KMS-11 (cell line): ENCODE results near the gene SRRM2.

Experiments used
- H2AFZ ChIP-seq: fragments of 200-600 bp; sonication (generic); 2 replicates; pipeline ENCODE4 v1.6.1; 2016; ENCODE audit warnings: antibody characterized with exemption, mixed run types, low read depth
- H3K27ac ChIP-seq: fragments of 200-600 bp; sonication (generic); 2 replicates; pipeline ENCODE4 v1.6.1; 2016; ENCODE audit warnings: mild to moderate bottlenecking, mixed run types
- H3K27me3 ChIP-seq: fragments of 200-600 bp; sonication (generic); 2 replicates; pipeline ENCODE4 v1.6.1; 2017; ENCODE audit warnings: mild to moderate bottlenecking, low read depth, mixed run types, moderate library complexity; ENCODE audit not compliant: insufficient read depth
- H3K36me3 ChIP-seq: fragments of 200-600 bp; sonication (generic); 2 replicates; pipeline ENCODE4 v1.6.1; 2017; ENCODE audit warnings: mild to moderate bottlenecking, mixed run types; ENCODE audit not compliant: insufficient read depth
- H3K4me1 ChIP-seq: fragments of 200-600 bp; sonication (generic); 2 replicates; pipeline ENCODE4 v1.6.1; 2016; ENCODE audit warnings: mild to moderate bottlenecking, low read depth, mixed run types; ENCODE audit not compliant: poor library complexity, severe bottlenecking
- H3K4me2 ChIP-seq: fragments of 200-600 bp; sonication (generic); 2 replicates; pipeline ENCODE4 v1.7.0; 2016; ENCODE audit warnings: mild to moderate bottlenecking, mixed run types
- H3K4me3 ChIP-seq: fragments of 200-600 bp; sonication (generic); IDR thresholded peaks from 2 replicates; pipeline ENCODE4 v1.6.1; 2017; ENCODE audit warnings: low read depth, low read length, mixed read lengths; ENCODE audit not compliant: insufficient read depth
- H3K79me2 ChIP-seq: fragments of 200-600 bp; sonication (generic); 2 replicates; pipeline ENCODE4 v1.6.1; 2016; ENCODE audit warnings: low read depth, mixed run types; ENCODE audit not compliant: insufficient read depth
- H3K9ac ChIP-seq: fragments of 200-600 bp; sonication (generic); 2 replicates; pipeline ENCODE4 v1.6.1; 2016; ENCODE audit warnings: mild to moderate bottlenecking, mixed run types
- H4K20me1 ChIP-seq: fragments of 200-600 bp; sonication (generic); 2 replicates; pipeline ENCODE4 v1.6.1; 2016; ENCODE audit warnings: mild to moderate bottlenecking, mixed run types; ENCODE audit not compliant: insufficient read depth
- TF ChIP-seq, protein P1 (sequence below): fragments of 200-600 bp; sonication (generic); conservative IDR thresholded peaks from 2 replicates; pipeline ENCODE4 v1.6.1; 2017; ENCODE audit warnings: low read depth, mild to moderate bottlenecking, antibody characterized with exemption, low read length, moderate library complexity, mixed read lengths

Gene SRRM2

DNA sequence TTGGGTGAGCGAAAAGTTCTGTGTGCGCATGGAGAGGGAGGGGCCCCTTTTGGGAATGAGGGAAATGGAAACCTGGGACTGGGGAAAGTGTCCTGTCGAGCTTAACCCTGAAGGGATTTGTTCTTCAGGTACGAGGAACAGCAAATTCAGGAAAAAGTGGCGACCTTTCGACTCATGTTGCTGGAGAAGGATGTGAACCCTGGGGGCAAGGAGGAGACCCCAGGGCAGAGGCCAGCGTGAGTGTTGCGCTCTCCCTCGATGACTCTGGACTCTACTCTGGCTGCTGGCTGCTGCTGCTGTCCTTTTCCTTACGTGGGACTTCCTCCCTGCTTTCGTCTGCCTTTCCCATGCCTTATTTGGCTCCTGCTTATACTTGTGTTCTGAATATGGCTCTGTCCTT lies 4.9 kb downstream of the SRRM2 start:
- Histone ChIP-seq H3K27me3 (no peaks in the 10 kb centered on the region), H3K79me2 (peaks cover 95% of the 10 kb centered on the region), H3K36me3 (peaks cover 54% of the 10 kb centered on the region), H2AFZ (no peak overlapping the region), H3K27ac (no peak overlapping the region), H3K4me3 (no peak overlapping the region), H4K20me1 (peaks cover 49% of the 10 kb centered on the region), H3K4me1 (peaks cover 21% of the 10 kb centered on the region), H3K4me2 (no peak overlapping the region), H3K9ac (no peak overlapping the region)
- TF ChIP-seq, protein P1, sequence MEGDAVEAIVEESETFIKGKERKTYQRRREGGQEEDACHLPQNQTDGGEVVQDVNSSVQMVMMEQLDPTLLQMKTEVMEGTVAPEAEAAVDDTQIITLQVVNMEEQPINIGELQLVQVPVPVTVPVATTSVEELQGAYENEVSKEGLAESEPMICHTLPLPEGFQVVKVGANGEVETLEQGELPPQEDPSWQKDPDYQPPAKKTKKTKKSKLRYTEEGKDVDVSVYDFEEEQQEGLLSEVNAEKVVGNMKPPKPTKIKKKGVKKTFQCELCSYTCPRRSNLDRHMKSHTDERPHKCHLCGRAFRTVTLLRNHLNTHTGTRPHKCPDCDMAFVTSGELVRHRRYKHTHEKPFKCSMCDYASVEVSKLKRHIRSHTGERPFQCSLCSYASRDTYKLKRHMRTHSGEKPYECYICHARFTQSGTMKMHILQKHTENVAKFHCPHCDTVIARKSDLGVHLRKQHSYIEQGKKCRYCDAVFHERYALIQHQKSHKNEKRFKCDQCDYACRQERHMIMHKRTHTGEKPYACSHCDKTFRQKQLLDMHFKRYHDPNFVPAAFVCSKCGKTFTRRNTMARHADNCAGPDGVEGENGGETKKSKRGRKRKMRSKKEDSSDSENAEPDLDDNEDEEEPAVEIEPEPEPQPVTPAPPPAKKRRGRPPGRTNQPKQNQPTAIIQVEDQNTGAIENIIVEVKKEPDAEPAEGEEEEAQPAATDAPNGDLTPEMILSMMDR: no peak

DNA sequence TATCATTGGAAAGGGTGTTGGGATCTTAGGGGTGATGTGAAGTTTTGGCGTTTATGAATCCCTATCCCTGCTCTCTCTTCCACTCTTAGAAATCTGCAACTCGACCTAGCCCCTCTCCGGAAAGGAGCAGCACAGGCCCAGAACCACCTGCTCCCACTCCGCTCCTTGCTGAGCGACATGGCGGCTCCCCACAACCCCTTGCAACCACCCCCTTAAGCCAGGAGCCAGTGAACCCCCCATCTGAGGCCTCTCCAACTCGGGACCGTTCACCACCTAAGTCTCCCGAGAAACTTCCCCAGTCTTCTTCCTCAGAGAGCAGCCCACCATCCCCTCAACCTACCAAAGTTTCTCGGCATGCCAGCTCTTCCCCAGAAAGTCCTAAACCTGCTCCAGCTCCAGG lies 9.0 kb downstream of the SRRM2 start:
- TF ChIP-seq, protein P1: no peak
- Histone ChIP-seq H3K9ac (no peak overlapping the region), H3K79me2 (peaks cover 93% of the 10 kb centered on the region), H3K4me1 (no peaks in the 10 kb centered on the region), H3K4me2 (no peak overlapping the region), H2AFZ (no peak overlapping the region), H3K27ac (no peak overlapping the region), H3K4me3 (no peak overlapping the region), H3K36me3 (peaks cover 84% of the 10 kb centered on the region), H3K27me3 (no peaks in the 10 kb centered on the region), H4K20me1 (peaks cover 18% of the 10 kb centered on the region)

DNA sequence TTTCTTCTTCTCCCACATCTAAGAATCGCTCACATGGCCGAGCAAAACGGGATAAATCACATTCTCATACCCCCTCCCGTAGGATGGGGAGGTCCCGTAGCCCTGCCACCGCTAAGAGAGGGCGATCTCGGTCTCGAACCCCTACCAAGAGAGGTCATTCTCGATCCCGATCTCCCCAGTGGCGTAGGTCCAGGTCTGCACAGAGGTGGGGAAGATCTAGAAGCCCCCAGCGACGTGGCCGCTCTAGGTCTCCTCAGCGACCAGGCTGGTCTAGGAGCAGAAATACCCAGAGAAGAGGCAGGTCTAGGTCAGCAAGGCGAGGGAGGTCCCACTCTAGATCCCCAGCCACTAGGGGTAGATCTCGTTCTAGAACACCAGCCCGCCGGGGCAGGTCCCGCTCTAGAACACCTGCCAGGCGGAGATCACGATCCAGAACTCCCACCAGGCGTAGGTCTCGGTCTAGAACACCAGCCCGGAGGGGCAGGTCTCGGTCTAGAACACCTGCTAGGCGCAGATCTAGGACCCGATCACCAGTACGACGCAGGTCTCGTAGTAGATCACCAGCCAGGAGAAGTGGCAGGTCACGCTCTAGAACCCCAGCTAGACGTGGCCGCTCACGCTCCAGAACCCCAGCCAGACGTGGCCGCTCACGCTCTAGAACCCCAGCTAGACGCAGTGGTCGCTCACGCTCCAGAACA lies 9.6 kb downstream of the SRRM2 start:
- Histone ChIP-seq H2AFZ (no peak overlapping the region), H3K36me3 (peaks cover 84% of the 10 kb centered on the region), H3K79me2 (peaks cover 88% of the 10 kb centered on the region), H4K20me1 (peaks cover 13% of the 10 kb centered on the region; the same call in 1 of the 2 replicates), H3K27ac (no peak overlapping the region), H3K4me3 (no peak overlapping the region), H3K27me3 (no peaks in the 10 kb centered on the region), H3K4me1 (no peaks in the 10 kb centered on the region), H3K4me2 (no peak overlapping the region), H3K9ac (no peak overlapping the region)
- TF ChIP-seq, protein P1: no peak

DNA sequence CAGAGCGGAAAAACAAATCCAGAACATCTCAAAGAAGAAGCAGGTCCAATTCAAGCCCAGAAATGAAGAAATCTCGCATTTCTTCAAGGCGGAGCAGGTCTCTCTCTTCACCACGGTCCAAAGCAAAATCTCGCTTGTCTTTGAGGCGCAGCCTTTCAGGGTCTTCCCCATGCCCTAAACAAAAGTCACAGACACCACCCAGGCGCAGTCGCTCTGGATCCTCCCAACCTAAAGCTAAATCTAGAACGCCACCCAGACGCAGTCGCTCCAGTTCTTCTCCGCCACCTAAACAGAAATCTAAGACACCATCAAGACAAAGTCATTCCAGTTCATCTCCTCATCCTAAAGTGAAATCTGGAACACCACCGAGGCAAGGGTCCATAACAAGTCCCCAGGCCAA lies 10.3 kb downstream of the SRRM2 start:
- Histone ChIP-seq H3K4me1 (no peaks in the 10 kb centered on the region), H3K4me2 (no peak overlapping the region), H3K9ac (no peak overlapping the region), H2AFZ (no peak overlapping the region), H3K4me3 (no peak overlapping the region), H3K79me2 (peaks cover 81% of the 10 kb centered on the region), H3K36me3 (peaks cover 80% of the 10 kb centered on the region), H3K27me3 (no peaks in the 10 kb centered on the region), H4K20me1 (peaks cover 8% of the 10 kb centered on the region; the same call in 1 of the 2 replicates), H3K27ac (no peak overlapping the region)
- TF ChIP-seq, protein P1: no peak
